ENCODE measurements around the gene TRDN. TPM values are rescaled to one million over a fixed set of nuclear protein-coding genes. Genes with fewer than 3 reads are reported as not detected.

The TRDN gene
- total and polyA plus RNA-seq, 4 donors: 0.04 to 0.11 (median 0.05) TPM; not detected in 1

DNA sequence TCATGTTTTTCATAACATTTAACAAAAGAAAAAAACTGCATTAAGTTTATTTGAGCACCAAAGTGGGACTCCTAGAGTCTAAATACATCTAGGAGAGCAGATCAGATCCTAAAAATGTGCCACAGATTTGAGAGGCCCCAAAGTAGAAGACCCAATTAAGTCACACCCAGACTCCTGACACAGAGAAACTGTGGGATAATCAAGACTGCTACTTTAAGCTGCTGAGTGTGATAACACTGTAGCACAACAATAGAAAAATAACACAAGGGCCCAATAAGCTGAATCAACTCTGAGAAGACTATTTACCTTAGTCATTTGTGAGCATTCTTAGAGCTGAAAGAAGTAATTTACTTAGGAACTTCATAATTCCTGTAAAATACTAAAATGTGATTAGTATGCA lies 26.0 kb downstream of the TRDN start:
- H3K9ac ChIP-seq (ENCODE audit: insufficient read depth in 1 of 2, low read length in 2 of 2): no peak overlapping the region
- H3K4me3 ChIP-seq: no peak overlapping the region
- H3K4me1 ChIP-seq (ENCODE audit: control insufficient read depth in 5 of 5, insufficient read depth in 5 of 5, low read length in 5 of 5): peaks cover 0 to 5% (median 0%) of the 10 kb centered on the region in 5 donors
- no peak overlapping the region for H3K27ac ChIP-seq (ENCODE audit: low read depth in 1 of 2, low read length in 1 of 2)
- no peaks in the 10 kb centered on the region for H3K36me3 ChIP-seq (ENCODE audit: control insufficient read depth in 4 of 4, insufficient read depth in 4 of 4, low read length in 4 of 4)
- no peaks in the 10 kb centered on the region for H3K9me3 ChIP-seq (ENCODE audit: control insufficient read depth in 4 of 4, insufficient read depth in 3 of 4, low read length in 3 of 4)
- ATAC-seq (ENCODE audit: insufficient read depth, low FRiP score) (no peak), DNase-seq (no peak)
- peaks cover 0 to 2% (median 0%) of the 10 kb centered on the region in 3 donors for H3K27me3 ChIP-seq (ENCODE audit: control insufficient read depth in 3 of 3, insufficient read depth in 3 of 3, low read length in 2 of 3)
- no peak for TF ChIP-seq CTCF (IDR thresholded peaks at IDR 0.05; ENCODE audit: control extremely low read depth, extremely low read depth)

GRCh38 chr6:123604067-123604466 lies 32.7 kb downstream of the TRDN start:
- H3K27me3 ChIP-seq (ENCODE audit: control insufficient read depth in 3 of 3, insufficient read depth in 3 of 3, low read length in 2 of 3): no peaks in the 10 kb centered on the region
- no peak overlapping the region for H3K4me3 ChIP-seq
- DNase-seq (peak in 1 of 3 donors; percentile 1), ATAC-seq (ENCODE audit: insufficient read depth, low FRiP score) (no peak)
- no peak for TF ChIP-seq CTCF (IDR thresholded peaks at IDR 0.05; ENCODE audit: control extremely low read depth, extremely low read depth)
- no peaks in the 10 kb centered on the region for H3K36me3 ChIP-seq (ENCODE audit: control insufficient read depth in 4 of 4, insufficient read depth in 4 of 4, low read length in 4 of 4)
- 57 to 68% methylated on average over 6 of the region's 6 CpGs for WGBS, 2 donors
- no peak overlapping the region for H3K9ac ChIP-seq (ENCODE audit: insufficient read depth in 1 of 2, low read length in 2 of 2)
- H3K9me3 ChIP-seq (ENCODE audit: control insufficient read depth in 4 of 4, insufficient read depth in 3 of 4, low read length in 3 of 4): no peaks in the 10 kb centered on the region
- H3K27ac ChIP-seq (ENCODE audit: low read depth in 1 of 2, low read length in 1 of 2): peak overlapping the region in 1 of 2 donors; percentile 64
- peaks cover 0 to 6% (median 0%) of the 10 kb centered on the region in 5 donors for H3K4me1 ChIP-seq (ENCODE audit: control insufficient read depth in 5 of 5, insufficient read depth in 5 of 5, low read length in 5 of 5)

DNA sequence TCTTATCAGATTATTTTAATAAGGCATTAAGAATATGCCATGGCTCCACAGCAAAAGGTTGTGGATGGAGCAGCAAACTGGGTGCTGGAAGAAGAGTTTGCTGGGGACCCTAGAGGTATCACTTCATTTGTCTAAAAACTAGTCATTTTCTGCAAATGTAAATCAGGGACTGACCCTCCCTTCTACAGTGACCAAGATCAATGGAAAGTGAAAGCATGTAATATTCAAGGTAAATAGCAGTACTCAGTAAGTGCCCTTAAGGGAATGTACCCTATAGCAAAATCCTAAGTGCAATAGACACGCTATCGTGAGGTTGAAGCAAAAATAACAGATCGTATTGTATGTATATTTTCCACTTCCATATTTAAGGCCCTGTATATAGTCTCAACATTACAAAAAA lies 38.7 kb downstream of the TRDN start:
- no peaks in the 10 kb centered on the region for H3K9me3 ChIP-seq (ENCODE audit: control insufficient read depth in 4 of 4, insufficient read depth in 3 of 4, low read length in 3 of 4)
- no peak for TF ChIP-seq CTCF (IDR thresholded peaks at IDR 0.05; ENCODE audit: control extremely low read depth, extremely low read depth)
- no peak for ATAC-seq (ENCODE audit: insufficient read depth, low FRiP score)
- 93 to 94% methylated on average over 3 of the region's 3 CpGs for WGBS, 2 donors
- no peak overlapping the region for H3K4me3 ChIP-seq
- no peaks in the 10 kb centered on the region for H3K27me3 ChIP-seq (ENCODE audit: control insufficient read depth in 3 of 3, insufficient read depth in 3 of 3, low read length in 2 of 3)
- no peak overlapping the region for H3K27ac ChIP-seq (ENCODE audit: low read depth in 1 of 2, low read length in 1 of 2)
- H3K4me1 ChIP-seq (ENCODE audit: control insufficient read depth in 5 of 5, insufficient read depth in 5 of 5, low read length in 5 of 5): peaks cover 0 to 10% (median 0%) of the 10 kb centered on the region in 5 donors
- DNase-seq: no peak
- H3K9ac ChIP-seq (ENCODE audit: insufficient read depth in 1 of 2, low read length in 2 of 2): no peak overlapping the region
- H3K36me3 ChIP-seq (ENCODE audit: control insufficient read depth in 4 of 4, insufficient read depth in 4 of 4, low read length in 4 of 4): no peaks in the 10 kb centered on the region

- no peaks in the 10 kb centered on the region for H3K9me3 ChIP-seq (ENCODE audit: control insufficient read depth in 4 of 4, insufficient read depth in 3 of 4, low read length in 3 of 4)
These were observed 42.0 kb downstream of the TRDN start for GRCh38 chr6:123594776-123595175.

More at GRCh38 chr6:123594776-123595175, 42.0 kb downstream of the TRDN start:
- DNase-seq: no peak
- no peak overlapping the region for H3K27ac ChIP-seq (ENCODE audit: low read depth in 1 of 2, low read length in 1 of 2)
- 65 to 67% methylated on average over 2 of the region's 2 CpGs for WGBS, 2 donors
- no peak overlapping the region for H3K4me3 ChIP-seq
- no peak for TF ChIP-seq CTCF (IDR thresholded peaks at IDR 0.05; ENCODE audit: control extremely low read depth, extremely low read depth)
- H3K27me3 ChIP-seq (ENCODE audit: control insufficient read depth in 3 of 3, insufficient read depth in 3 of 3, low read length in 2 of 3): no peaks in the 10 kb centered on the region
- ATAC-seq (ENCODE audit: insufficient read depth, low FRiP score): no peak
- no peak overlapping the region for H3K9ac ChIP-seq (ENCODE audit: insufficient read depth in 1 of 2, low read length in 2 of 2)
- H3K36me3 ChIP-seq (ENCODE audit: control insufficient read depth in 4 of 4, insufficient read depth in 4 of 4, low read length in 4 of 4): no peaks in the 10 kb centered on the region
- peaks cover 0 to 5% (median 0%) of the 10 kb centered on the region in 5 donors for H3K4me1 ChIP-seq (ENCODE audit: control insufficient read depth in 5 of 5, insufficient read depth in 5 of 5, low read length in 5 of 5)

Data from lung (tissue), 12 donors.